ENCODE results near the gene KCNT1. TPM values are rescaled to one million over a fixed set of nuclear protein-coding genes. Genes with fewer than 3 reads are reported as not detected.

Gene KCNT1
- total RNA-seq, 1 experiment from 2014 or later: not detected

GRCh38 chr9:135745189-135745588 is 43.2 kb downstream of the KCNT1 start:
- ChIA-PET POLR2A (ENCODE audit: low non-redundant PET) (no interaction called here), CTCF (no interaction called here)
- no peak for TF ChIP-seq EZH2 (IDR thresholded peaks at IDR 0.05; ENCODE audit: borderline replicate concordance, low read depth, low read length, poor library complexity, severe bottlenecking)
- TF ChIP-seq CTCF (conservative IDR thresholded peaks at IDR 0.05; ENCODE audit: low read depth, low read length): no peak
- no TSS peak for BruUV-seq (replicated peaks)
- Histone ChIP-seq H3K27ac (ENCODE audit: low read depth, low read length, poor library complexity, severe bottlenecking) (no peak overlapping the region), H3K36me3 (ENCODE audit: insufficient read depth, low read length, poor library complexity, severe bottlenecking) (no peaks in the 10 kb centered on the region), H3K27me3 (replicated peaks; ENCODE audit: insufficient read depth, low read depth, low read length, poor library complexity) (no peaks in the 10 kb centered on the region), H3K4me3 (ENCODE audit: low read depth, low read length, poor library complexity, severe bottlenecking) (no peak overlapping the region), H3K4me1 (ENCODE audit: insufficient read depth, low read length, poor library complexity, severe bottlenecking) (no peaks in the 10 kb centered on the region), H3K9me3 (ENCODE audit: low read depth, low read length, poor library complexity, severe bottlenecking) (no peaks in the 10 kb centered on the region)
- DNase-seq (ENCODE audit: low spot score): no peak
- intact Hi-C loops (cut with micrococcal nuclease; ENCODE audit: unreplicated experiment): no loop called here

GRCh38 chr9:135745686-135746324 is 43.8 kb downstream of the KCNT1 start:
- no TSS peak for BruUV-seq (replicated peaks)
- TF ChIP-seq EZH2 (IDR thresholded peaks at IDR 0.05; ENCODE audit: borderline replicate concordance, low read depth, low read length, poor library complexity, severe bottlenecking): no peak
- no peak for TF ChIP-seq CTCF (conservative IDR thresholded peaks at IDR 0.05; ENCODE audit: low read depth, low read length)
- Histone ChIP-seq H3K27me3 (replicated peaks; ENCODE audit: insufficient read depth, low read depth, low read length, poor library complexity) (no peaks in the 10 kb centered on the region), H3K36me3 (ENCODE audit: insufficient read depth, low read length, poor library complexity, severe bottlenecking) (no peaks in the 10 kb centered on the region), H3K9me3 (ENCODE audit: low read depth, low read length, poor library complexity, severe bottlenecking) (no peaks in the 10 kb centered on the region), H3K4me1 (ENCODE audit: insufficient read depth, low read length, poor library complexity, severe bottlenecking) (no peaks in the 10 kb centered on the region), H3K27ac (ENCODE audit: low read depth, low read length, poor library complexity, severe bottlenecking) (no peak overlapping the region), H3K4me3 (ENCODE audit: low read depth, low read length, poor library complexity, severe bottlenecking) (no peak overlapping the region)
- ChIA-PET CTCF (no interaction called here), POLR2A (ENCODE audit: low non-redundant PET) (no interaction called here)
- intact Hi-C loops (cut with micrococcal nuclease; ENCODE audit: unreplicated experiment): no loop called here
- no peak for DNase-seq (ENCODE audit: low spot score)

- CTCF ChIA-PET: no interaction called here
- no TSS peak for BruUV-seq (replicated peaks)
- H3K4me1 ChIP-seq (ENCODE audit: insufficient read depth, low read length, poor library complexity, severe bottlenecking): no peaks in the 10 kb centered on the region
- intact Hi-C loops (cut with micrococcal nuclease; ENCODE audit: unreplicated experiment): no loop called here
- POLR2A ChIA-PET (ENCODE audit: low non-redundant PET): no interaction called here
- no peak for DNase-seq (ENCODE audit: low spot score)
- TF ChIP-seq EZH2 (IDR thresholded peaks at IDR 0.05; ENCODE audit: borderline replicate concordance, low read depth, low read length, poor library complexity, severe bottlenecking) (no peak), CTCF (conservative IDR thresholded peaks at IDR 0.05; ENCODE audit: low read depth, low read length) (no peak)
- no peak overlapping the region for H3K27ac ChIP-seq (ENCODE audit: low read depth, low read length, poor library complexity, severe bottlenecking)
- no peaks in the 10 kb centered on the region for H3K27me3 ChIP-seq (replicated peaks; ENCODE audit: insufficient read depth, low read depth, low read length, poor library complexity)
- no peak overlapping the region for H3K4me3 ChIP-seq (ENCODE audit: low read depth, low read length, poor library complexity, severe bottlenecking)
- no peaks in the 10 kb centered on the region for H3K36me3 ChIP-seq (ENCODE audit: insufficient read depth, low read length, poor library complexity, severe bottlenecking)
- no peaks in the 10 kb centered on the region for H3K9me3 ChIP-seq (ENCODE audit: low read depth, low read length, poor library complexity, severe bottlenecking)
Observed at GRCh38 chr9:135746565-135746964, 44.6 kb downstream of the KCNT1 start.
